Peyer's patch (tissue), 4 donors: Measurements from ENCODE around the gene MATK. TPM values are rescaled to one million over a fixed set of nuclear protein-coding genes. Genes with fewer than 3 reads are reported as not detected.
A peak's percentile ranks its signal among the peaks of the same experiment; 100 is the strongest.

Experiments used
- DNase-seq, 3 donors: peaks; one replicate each; pipeline ENCODE4 v3.0.0-alpha.2; 2017 to 2019
- H3K27ac ChIP-seq, 4 donors: fragments of 200-600 bp; sonication (generic); one replicate each; pipeline ENCODE4 v1.5.1; 2016 to 2019
- H3K27me3 ChIP-seq, 2 donors: fragments of 200-600 bp; sonication (generic); one replicate each; pipeline ENCODE4 v1.5.1; 2019
- H3K36me3 ChIP-seq, 3 donors: fragments of 200-600 bp; sonication (generic); one replicate each; pipeline ENCODE4 v1.5.1; 2016 to 2019
- H3K4me1 ChIP-seq, 4 donors: fragments of 200-600 bp; sonication (generic); one replicate each; pipeline ENCODE4 v1.5.1; 2016 to 2019
- H3K4me3 ChIP-seq, 4 donors: fragments of 200-600 bp; sonication (generic); 1 replicate in 3 of 4; 2 replicates in 1 of 4; pipeline ENCODE4 v1.5.1; 2016 to 2019; ENCODE audit warnings: mild to moderate bottlenecking in 1 of 4
- H3K9me3 ChIP-seq, 4 donors: fragments of 200-600 bp; sonication (generic); one replicate each; pipeline ENCODE4 v1.5.1; 2016 to 2019; ENCODE audit warnings: mild to moderate bottlenecking in 1 of 4
- CTCF ChIP-seq, 6 experiments: fragments of 450-650 bp in 4 of 6; fragments of 200-600 bp in 2 of 6; sonication (generic) in 1 of 6; IDR thresholded peaks; one replicate each; pipeline ENCODE4 v1.5.1; 2017 to 2019; ENCODE audit warnings: antibody characterized with exemption in 6 of 6, mild to moderate bottlenecking in 3 of 6, moderate library complexity in 1 of 6
- POLR2A ChIP-seq, 2 donors: fragments of 450-650 bp; IDR thresholded peaks; one replicate each; pipeline ENCODE4 v1.5.1; 2017; ENCODE audit warnings: antibody characterized with exemption in 2 of 2, mild to moderate bottlenecking in 2 of 2, moderate library complexity in 2 of 2
- total RNA-seq, 4 donors: library from RNA; depleted of rRNA; stranded (reverse); fragments of >200 nt; gene quantifications; one replicate each; pipeline ENCODE4 v1.1.0, GENCODE V29; 2016

MATK gene
- total RNA-seq, 4 donors from 2014 or later: 2.5 to 13.1 (median 5.6) TPM

GRCh38 chr19:3825286-3825956, 39.2 kb upstream of the MATK start:
- no peak for DNase-seq
- H3K27me3 ChIP-seq: no peaks in the 10 kb centered on the region
- H3K27ac ChIP-seq: no peak overlapping the region
- H3K4me3 ChIP-seq: no peak overlapping the region
- H3K36me3 ChIP-seq: no peaks in the 10 kb centered on the region
- peaks cover 0 to 6% (median 0%) of the 10 kb centered on the region in 4 donors for H3K4me1 ChIP-seq
- no peaks in the 10 kb centered on the region for H3K9me3 ChIP-seq
- no peak for TF ChIP-seq CTCF (IDR thresholded peaks at IDR 0.05)
- no peak for TF ChIP-seq POLR2A (IDR thresholded peaks at IDR 0.05)

- peaks cover 0 to 6% (median 0%) of the 10 kb centered on the region in 4 donors for H3K4me1 ChIP-seq
- no peak for DNase-seq
- no peaks in the 10 kb centered on the region for H3K9me3 ChIP-seq
- H3K27ac ChIP-seq: no peak overlapping the region
- TF ChIP-seq CTCF (IDR thresholded peaks at IDR 0.05): no peak
- TF ChIP-seq POLR2A (IDR thresholded peaks at IDR 0.05): no peak
- no peak overlapping the region for H3K4me3 ChIP-seq
- no peaks in the 10 kb centered on the region for H3K36me3 ChIP-seq
- H3K27me3 ChIP-seq: no peaks in the 10 kb centered on the region
Measured at GRCh38 chr19:3823350-3823713, 37.2 kb upstream of the MATK start.

- H3K4me3 ChIP-seq: no peak overlapping the region
- no peak for DNase-seq
- H3K36me3 ChIP-seq: no peaks in the 10 kb centered on the region
- TF ChIP-seq POLR2A (IDR thresholded peaks at IDR 0.05) (no peak), CTCF (IDR thresholded peaks at IDR 0.05) (no peak)
- H3K9me3 ChIP-seq: no peaks in the 10 kb centered on the region
- peaks cover 0 to 6% (median 0%) of the 10 kb centered on the region in 4 donors for H3K4me1 ChIP-seq
- no peak overlapping the region for H3K27ac ChIP-seq
- H3K27me3 ChIP-seq: no peaks in the 10 kb centered on the region
Measured at GRCh38 chr19:3822683-3823349, 36.6 kb upstream of the MATK start.

DNA sequence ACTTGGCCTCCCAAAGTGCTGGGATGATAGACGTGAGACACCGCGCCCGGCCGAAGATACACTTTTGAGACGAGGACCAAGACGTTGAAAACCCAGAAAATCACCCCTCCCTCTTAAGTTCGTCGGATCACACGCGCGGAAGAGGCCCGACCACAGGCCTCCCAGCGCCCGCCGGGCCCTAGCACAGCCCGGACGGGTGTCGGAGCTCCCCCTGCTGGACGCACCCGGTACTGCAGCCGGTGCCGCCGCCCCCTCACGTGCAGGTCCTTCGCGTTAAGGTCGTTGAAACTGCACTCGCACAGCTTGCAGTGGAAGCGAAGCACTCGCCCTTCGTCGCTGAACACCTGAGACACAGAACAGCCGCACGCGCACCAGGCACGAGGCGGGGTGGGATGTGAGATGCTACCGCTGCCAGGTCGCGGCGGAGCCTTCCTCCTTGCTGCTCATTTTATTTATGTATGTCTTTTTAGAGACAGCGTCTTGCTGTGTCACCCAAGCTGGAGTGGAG, 35.7 kb upstream of the MATK start:
- Histone ChIP-seq H3K27ac (no peak overlapping the region), H3K9me3 (no peaks in the 10 kb centered on the region), H3K4me1 (peaks cover 0 to 6% (median 0%) of the 10 kb centered on the region in 4 donors), H3K36me3 (no peaks in the 10 kb centered on the region), H3K4me3 (no peak overlapping the region), H3K27me3 (no peaks in the 10 kb centered on the region)
- peak; percentile 74 to 91 (median 84) for DNase-seq
- TF ChIP-seq POLR2A (IDR thresholded peaks at IDR 0.05) (no peak), CTCF (IDR thresholded peaks at IDR 0.05) (peak; percentile 96 to 99 (median 98))

DNA sequence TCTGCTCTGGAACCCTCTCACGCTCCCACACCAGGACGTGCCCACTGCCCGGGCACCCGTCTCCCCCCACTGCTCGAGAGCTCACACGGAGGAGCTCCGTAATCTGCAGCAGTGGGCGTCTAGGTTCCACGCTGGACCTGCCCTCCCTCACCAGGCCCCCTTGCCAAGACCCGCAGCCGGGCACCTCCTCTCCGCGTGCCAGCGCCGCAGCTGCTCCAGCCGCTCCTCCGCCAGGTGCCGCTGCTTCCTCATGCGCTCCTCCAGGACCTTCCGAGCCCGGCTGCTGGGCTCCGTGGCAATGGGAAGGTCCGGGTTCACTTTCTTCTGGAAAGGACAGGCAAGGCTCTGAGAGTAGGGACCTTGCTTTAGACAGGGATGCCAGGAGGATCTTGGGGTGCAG, 35.0 kb upstream of the MATK start:
- Histone ChIP-seq H3K36me3 (no peaks in the 10 kb centered on the region), H3K27ac (no peak overlapping the region), H3K4me1 (peaks cover 0 to 6% (median 0%) of the 10 kb centered on the region in 4 donors), H3K4me3 (no peak overlapping the region), H3K27me3 (no peaks in the 10 kb centered on the region), H3K9me3 (no peaks in the 10 kb centered on the region)
- TF ChIP-seq POLR2A (IDR thresholded peaks at IDR 0.05) (no peak), CTCF (IDR thresholded peaks at IDR 0.05) (no peak)
- DNase-seq: no peak
